ENCODE data around the gene NECTIN4. TPM values are rescaled to one million over a fixed set of nuclear protein-coding genes. Genes with fewer than 3 reads are reported as not detected.

Gene NECTIN4
- total RNA-seq, 1 donor from 2014 or later = 0.13 TPM

DNA sequence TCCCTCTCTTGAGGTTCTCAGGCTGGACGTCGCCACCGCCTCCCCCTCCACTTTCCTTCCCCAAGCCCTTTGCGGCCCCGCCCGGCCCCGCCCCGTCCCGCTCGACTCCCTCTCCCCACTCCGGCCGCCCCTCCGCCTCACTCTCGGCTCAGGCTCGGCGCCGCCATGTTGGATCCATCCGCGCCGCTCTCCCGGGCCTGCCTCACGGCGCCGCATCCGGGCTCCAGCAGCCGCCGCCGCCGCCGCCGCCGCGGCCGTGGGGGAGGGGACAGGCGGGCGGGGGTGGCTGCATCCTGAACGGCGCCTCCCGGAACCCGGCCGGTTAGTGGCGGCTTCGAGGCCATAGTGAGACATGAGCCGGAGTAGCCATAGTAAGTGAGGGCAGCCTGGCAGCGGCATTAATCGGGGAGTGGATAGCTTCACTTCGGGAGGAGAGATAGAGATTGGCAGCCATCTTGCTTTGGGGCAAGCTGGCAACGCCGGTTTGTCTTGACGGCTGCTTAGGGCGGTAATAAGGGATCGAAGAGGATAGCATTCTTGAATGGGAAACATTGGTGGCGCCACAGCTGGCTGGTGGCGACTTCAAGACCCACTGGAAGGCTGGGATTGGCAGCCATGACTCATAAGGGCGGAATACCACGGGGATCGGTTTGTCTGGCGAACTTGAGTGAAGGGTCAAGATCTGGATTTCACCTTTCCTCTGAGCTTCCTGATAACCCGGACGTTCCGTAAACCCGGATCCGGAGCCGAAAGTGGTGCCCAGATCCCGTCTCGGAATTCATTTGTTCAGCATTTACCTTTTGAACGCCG, 43.3 kb upstream of the NECTIN4 start, which contains the start of gene DEDD:
Gene DEDD (minus strand): TSS at position 258 of the 810 bp plus-strand sequence. CDS start 8,205 bp downstream, outside the sequence.
- peak within 1 kb of the TSS; percentile 80 for H3K27ac Mint-ChIP-seq (ENCODE audit: unreplicated experiment)

DNA sequence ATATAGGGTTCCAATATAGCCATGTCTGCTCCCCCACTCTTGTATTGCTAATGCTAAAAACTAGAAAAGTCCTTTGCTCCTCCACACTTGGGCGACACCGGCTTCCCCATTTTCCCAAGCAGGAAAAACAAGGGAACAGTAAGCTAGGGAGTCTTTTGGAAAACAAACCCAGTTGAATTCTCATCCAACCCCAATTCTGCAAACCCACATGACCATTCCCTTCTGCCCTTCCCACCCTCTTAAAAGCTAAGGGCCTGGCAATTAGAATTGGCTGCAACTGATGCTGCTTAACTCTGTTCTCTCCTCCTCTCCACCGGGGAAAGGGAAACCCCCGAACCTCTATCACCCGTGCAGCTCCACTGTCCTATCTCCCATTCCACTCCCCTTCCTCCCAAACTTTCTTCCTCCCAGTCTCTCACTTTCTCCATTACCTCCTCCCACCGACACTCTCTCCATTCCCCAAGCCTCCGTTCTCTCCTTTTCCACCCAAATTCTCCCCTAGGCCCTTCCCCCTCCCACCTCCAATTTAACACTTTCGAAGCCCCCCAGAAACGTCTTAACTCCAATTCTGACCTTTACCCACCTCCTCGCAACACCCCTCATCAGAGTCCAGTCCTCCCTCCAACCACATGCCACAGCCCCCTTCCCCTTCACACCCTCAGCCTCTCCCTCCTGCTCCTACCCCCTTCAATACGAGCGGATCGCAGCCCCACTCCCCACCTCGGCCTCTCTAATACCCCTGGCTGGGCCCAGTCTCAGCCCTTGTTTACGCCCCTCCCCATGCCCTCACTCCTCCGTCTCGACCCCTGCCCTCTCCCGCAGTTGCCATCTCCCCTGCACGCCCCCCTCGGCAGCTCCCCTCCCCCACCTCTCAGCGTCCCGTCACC, 42.4 kb upstream of the NECTIN4 start:
- no peak for DNase-seq (ENCODE audit: low spot score)
- Mint-ChIP-seq H3K4me3 (ENCODE audit: unreplicated experiment) (peak overlapping the region; percentile 96), H3K27me3 (ENCODE audit: unreplicated experiment) (peaks cover 7% of the 10 kb centered on the region), H3K36me3 (ENCODE audit: low read depth, unreplicated experiment) (peaks cover 30% of the 10 kb centered on the region), H3K4me1 (ENCODE audit: unreplicated experiment) (peaks cover 65% of the 10 kb centered on the region), H3K27ac (ENCODE audit: unreplicated experiment) (peak overlapping the region; percentile 80), H3K9me3 (ENCODE audit: unreplicated experiment) (no peaks in the 10 kb centered on the region)
- TF ChIP-seq CTCF (IDR thresholded peaks at IDR 0.05; ENCODE audit: unreplicated experiment) = no peak

More for the DNA sequence above, 43.3 kb upstream of the NECTIN4 start, which contains the start of gene DEDD:
- H3K4me3 Mint-ChIP-seq (ENCODE audit: unreplicated experiment) = peak within 1 kb of the TSS; percentile 96
- peaks cover 23% of the 10 kb centered on the region for H3K36me3 Mint-ChIP-seq (ENCODE audit: low read depth, unreplicated experiment)
- peaks cover 64% of the 10 kb centered on the region for H3K4me1 Mint-ChIP-seq (ENCODE audit: unreplicated experiment)
- no peak for TF ChIP-seq CTCF (IDR thresholded peaks at IDR 0.05; ENCODE audit: unreplicated experiment)
- peak; percentile 91 for DNase-seq (ENCODE audit: low spot score)
- no peaks in the 10 kb centered on the region for H3K9me3 Mint-ChIP-seq (ENCODE audit: unreplicated experiment)
- H3K27me3 Mint-ChIP-seq (ENCODE audit: unreplicated experiment) = peaks cover 7% of the 10 kb centered on the region

DNA sequence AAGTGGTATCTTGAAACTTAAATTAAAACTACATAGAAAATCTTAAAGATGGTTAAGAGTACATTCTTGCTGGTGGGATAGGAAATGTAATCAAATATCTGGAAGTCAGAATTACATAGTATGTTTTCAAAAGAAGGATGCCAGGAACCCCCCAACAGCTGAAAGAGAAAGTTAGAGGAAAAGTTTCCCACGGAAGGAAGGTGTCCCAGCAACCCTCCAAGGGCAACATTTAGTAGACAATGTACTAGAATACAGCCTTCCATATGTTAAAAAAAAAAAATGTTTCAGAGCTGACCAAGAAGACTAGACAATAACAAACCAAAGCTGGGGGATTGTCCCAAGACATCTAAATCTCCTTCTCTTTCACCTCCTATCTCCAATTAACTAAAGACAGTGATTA, 40.9 kb upstream of the NECTIN4 start:
- TF ChIP-seq CTCF (IDR thresholded peaks at IDR 0.05; ENCODE audit: unreplicated experiment) = no peak
- Mint-ChIP-seq H3K4me3 (ENCODE audit: unreplicated experiment) (peak overlapping the region; percentile 96), H3K27ac (ENCODE audit: unreplicated experiment) (peak overlapping the region; percentile 80), H3K27me3 (ENCODE audit: unreplicated experiment) (peaks cover 7% of the 10 kb centered on the region), H3K36me3 (ENCODE audit: low read depth, unreplicated experiment) (peaks cover 36% of the 10 kb centered on the region), H3K4me1 (ENCODE audit: unreplicated experiment) (peaks cover 60% of the 10 kb centered on the region), H3K9me3 (ENCODE audit: unreplicated experiment) (no peaks in the 10 kb centered on the region)
- no peak for DNase-seq (ENCODE audit: low spot score)

DNA sequence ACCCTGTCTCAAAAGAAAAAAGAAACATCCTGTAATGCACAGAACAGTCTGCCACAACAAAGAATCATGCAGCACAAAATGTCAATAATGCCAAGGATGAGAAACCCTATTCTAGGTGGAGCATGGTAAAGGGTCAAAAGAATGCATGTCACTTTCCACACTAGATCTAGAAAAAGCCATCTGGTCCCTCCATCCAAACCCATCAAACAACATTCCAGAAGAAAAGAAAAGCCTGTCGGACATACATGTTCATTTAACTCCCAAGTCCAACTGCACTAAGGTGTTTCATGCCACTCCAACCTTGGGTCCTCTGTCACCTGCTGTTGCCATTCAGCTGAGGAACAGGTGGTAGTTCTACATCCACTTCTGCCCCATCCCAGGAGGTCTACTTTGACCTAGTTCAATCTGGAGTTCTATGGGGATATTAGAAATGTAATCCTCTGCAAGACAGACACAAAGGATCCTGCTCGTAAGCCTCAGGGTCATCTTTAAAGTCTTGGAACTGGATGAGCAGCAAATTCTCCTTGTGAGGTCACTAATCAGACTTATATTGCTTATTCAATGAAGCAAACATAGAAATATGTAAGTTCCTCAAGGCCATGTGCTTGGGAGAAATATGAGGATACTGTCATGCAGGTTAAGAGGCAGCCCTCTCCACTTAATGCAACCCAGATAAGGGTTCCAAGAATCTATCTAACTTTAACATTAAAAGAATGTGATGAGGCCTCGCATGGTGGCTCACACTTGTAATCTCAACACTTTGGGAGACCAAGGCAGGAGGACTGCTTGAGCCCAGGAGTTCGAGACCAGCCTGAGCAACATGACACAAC, 39.4 kb upstream of the NECTIN4 start:
- peaks cover 7% of the 10 kb centered on the region for H3K27me3 Mint-ChIP-seq (ENCODE audit: unreplicated experiment)
- no peaks in the 10 kb centered on the region for H3K9me3 Mint-ChIP-seq (ENCODE audit: unreplicated experiment)
- TF ChIP-seq CTCF (IDR thresholded peaks at IDR 0.05; ENCODE audit: unreplicated experiment) = no peak
- H3K4me1 Mint-ChIP-seq (ENCODE audit: unreplicated experiment) = peaks cover 57% of the 10 kb centered on the region
- H3K36me3 Mint-ChIP-seq (ENCODE audit: low read depth, unreplicated experiment) = peaks cover 44% of the 10 kb centered on the region
- H3K27ac Mint-ChIP-seq (ENCODE audit: unreplicated experiment) = peak overlapping the region; percentile 54
- H3K4me3 Mint-ChIP-seq (ENCODE audit: unreplicated experiment) = peak overlapping the region; percentile 96
- DNase-seq (ENCODE audit: low spot score) = no peak
